Measurements from ENCODE around the gene RANBP3.
A peak's percentile ranks its signal among the peaks of the same experiment; 100 is the strongest.

DNA sequence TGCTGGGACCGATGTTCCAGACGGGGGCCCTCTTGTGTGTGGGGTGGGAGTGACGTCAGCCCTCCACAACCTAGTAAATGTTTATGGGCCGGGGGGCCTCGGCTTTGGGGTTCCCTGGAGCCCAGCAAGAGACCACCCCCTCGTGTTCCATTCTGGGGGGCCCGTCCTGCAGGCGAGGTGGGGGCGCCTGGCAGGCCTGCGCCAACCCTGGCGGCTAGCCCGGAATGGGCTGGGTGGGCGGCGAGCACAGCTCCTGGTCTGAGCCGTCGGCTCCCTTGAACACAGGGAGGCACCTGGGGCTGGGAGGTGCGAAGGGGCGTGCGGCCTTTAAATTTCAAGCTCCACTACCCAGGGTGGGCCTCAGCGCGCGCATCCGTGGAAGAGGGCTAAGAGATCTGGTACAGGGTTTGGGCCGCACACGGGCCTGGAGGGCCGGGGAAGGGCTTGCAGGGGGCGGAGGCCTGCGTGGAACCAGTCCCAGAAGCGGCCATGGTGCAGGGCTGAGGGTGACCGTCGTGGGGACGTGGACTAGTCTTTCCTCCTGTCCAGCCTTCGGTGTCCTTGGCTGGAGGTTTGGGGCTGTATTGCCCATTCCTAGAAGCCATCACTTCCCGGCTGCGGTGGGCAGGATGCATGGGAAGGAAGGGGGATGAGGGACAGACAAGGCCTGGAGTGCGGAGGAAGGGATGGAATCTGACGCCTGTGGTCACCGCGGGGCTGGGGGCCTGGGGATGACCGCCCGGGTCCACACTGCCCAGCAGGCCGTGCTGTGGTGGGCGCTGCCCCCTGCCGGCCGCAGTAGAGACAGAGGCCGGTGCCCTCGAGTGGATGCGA is 85.8 kb downstream of the RANBP3 start:
- peak; percentile 86 for TF ChIP-seq CTCF (IDR thresholded peaks at IDR 0.05)
- TF ChIP-seq EZH2 (IDR thresholded peaks at IDR 0.05) = no peak

Data from neural progenitor cell (in vitro differentiated cells).